H1 (cell line): ENCODE measurements around the gene PTPN3. TPM values are rescaled to one million over a fixed set of nuclear protein-coding genes. Genes with fewer than 3 reads are reported as not detected.

Experiments used
- CTCF ChIA-PET: fragments of 300-600 bp; sonication (Branson Sonifier 250); formaldehyde crosslinking; loops from one replicate; lab custom pipeline; 2021; ENCODE audit not compliant: partially characterized antibody; lab: Charles Lee
- POLR2A ChIA-PET: fragments of 300-600 bp; sonication (Branson Sonifier 250); formaldehyde crosslinking; loops from one replicate; lab custom pipeline; 2021; ENCODE audit warnings: inconsistent platforms; ENCODE audit not compliant: partially characterized antibody; lab: Charles Lee
- DNase-seq, 2 experiments: peaks; one replicate each; pipeline versions ENCODE4 v3.0.0 to v3.0.0-alpha.2; 2010 to 2022; ENCODE audit warnings: low spot score in 2 of 2, low read depth in 1 of 2, mixed read lengths in 1 of 2
- FAIRE-seq: peaks from 2 replicates; lab custom pipeline; 2011; peaks lifted over from hg19 to GRCh38; lab: Jason Lieb, UNC
- H2AFZ ChIP-seq: 2 replicates; pipeline ENCODE4 v1.8.1; 2012; ENCODE audit warnings: low read length, inconsistent platforms
- H2AK5ac ChIP-seq: 2 replicates; pipeline ENCODE4 v1.6.1; 2013; ENCODE audit warnings: low read depth, low read length
- H2BK120ac ChIP-seq: replicated peaks from 2 replicates; pipeline ENCODE3; 2013; ENCODE audit warnings: low read depth, low read length, inconsistent platforms
- H2BK12ac ChIP-seq: 2 replicates; pipeline ENCODE4 v1.6.1; 2013; ENCODE audit warnings: low read depth, low read length
- H2BK15ac ChIP-seq: 2 replicates; pipeline ENCODE4 v1.6.1; 2013; ENCODE audit warnings: low read length
- H2BK20ac ChIP-seq: 2 replicates; pipeline ENCODE4 v1.6.1; 2013; ENCODE audit warnings: low read length
- H2BK5ac ChIP-seq: 2 replicates; pipeline ENCODE4 v1.6.1; 2013; ENCODE audit warnings: low read depth, low read length
- H3K14ac ChIP-seq: 2 replicates; pipeline ENCODE4 v1.6.1; 2013; ENCODE audit warnings: inconsistent platforms; ENCODE audit not compliant: insufficient read length
- H3K18ac ChIP-seq: 2 replicates; pipeline ENCODE4 v1.6.1; 2013; ENCODE audit warnings: low read length; ENCODE audit errors: extremely low read depth
- H3K23ac ChIP-seq: 2 replicates; pipeline ENCODE4 v1.6.1; 2013; ENCODE audit warnings: inconsistent platforms; ENCODE audit not compliant: insufficient read length
- H3K23me2 ChIP-seq: 2 replicates; pipeline ENCODE4 v1.6.1; 2013; ENCODE audit warnings: low read depth, low read length
- H3K27ac ChIP-seq: 2 replicates; pipeline ENCODE4 v1.6.1; 2011; ENCODE audit warnings: low read depth, low read length, inconsistent platforms
- H3K27me3 ChIP-seq, 4 experiments: replicated peaks in 1 of 4; 1 replicate in 1 of 4; 2 replicates in 3 of 4; pipeline versions ENCODE4 v1.6.1 to v1.8.1; 2011 to 2013; ENCODE audit warnings: low read length in 3 of 4, mild to moderate bottlenecking in 3 of 4, inconsistent platforms in 2 of 4, mixed read lengths in 2 of 4, moderate library complexity in 1 of 4; ENCODE audit not compliant: control insufficient read depth in 3 of 4, insufficient read depth in 3 of 4; ENCODE audit errors: extremely low read depth in 1 of 4
- H3K36me3 ChIP-seq, 4 experiments: 2 replicates each; pipeline versions ENCODE4 v1.6.1 to v1.8.1; 2011 to 2013; ENCODE audit warnings: mild to moderate bottlenecking in 4 of 4, low read length in 3 of 4, moderate library complexity in 2 of 4, control low read depth in 1 of 4, inconsistent platforms in 1 of 4; ENCODE audit not compliant: insufficient read depth in 4 of 4, control insufficient read depth in 2 of 4
- H3K4ac ChIP-seq: replicated peaks from 2 replicates; pipeline ENCODE3; 2013; ENCODE audit warnings: low read length, low read depth, mixed read lengths, inconsistent platforms; ENCODE audit not compliant: insufficient read length
- H3K4me1 ChIP-seq, 4 experiments: replicated peaks in 1 of 4; 1 replicate in 1 of 4; 2 replicates in 3 of 4; pipeline versions ENCODE4 v1.6.1 to v1.8.1; 2011 to 2013; ENCODE audit warnings: low read length in 3 of 4, inconsistent platforms in 2 of 4, mixed read lengths in 1 of 4; ENCODE audit not compliant: insufficient read depth in 4 of 4, control insufficient read depth in 3 of 4
- H3K4me2 ChIP-seq, 2 experiments: 2 replicates each; pipeline versions ENCODE4 v1.6.1 to v1.8.1; 2011 to 2013; ENCODE audit warnings: low read depth in 2 of 2, low read length in 2 of 2, control low read depth in 1 of 2, inconsistent platforms in 1 of 2, mild to moderate bottlenecking in 1 of 2; ENCODE audit not compliant: insufficient read depth in 1 of 2
- H3K4me3 ChIP-seq, 4 experiments: fragments of 200-600, 300-600 bp in 1 of 4; sonication (generic), shearing (Covaris generic), sonication (Bioruptor Twin) in 1 of 4; 2 replicates each; pipeline versions ENCODE4 v1.5.1 to v1.8.1; 2011 to 2016; ENCODE audit warnings: low read length in 4 of 4, low read depth in 3 of 4, control low read depth in 2 of 4, inconsistent platforms in 2 of 4, mild to moderate bottlenecking in 2 of 4, mixed read lengths in 1 of 4, moderate library complexity in 1 of 4; ENCODE audit not compliant: insufficient read depth in 2 of 4; ENCODE audit errors: extremely low read depth in 1 of 4
- H3K56ac ChIP-seq: replicated peaks from 2 replicates; pipeline ENCODE3; 2013; ENCODE audit warnings: low read depth, mild to moderate bottlenecking, mixed read lengths, low read length, inconsistent platforms; ENCODE audit not compliant: insufficient read length
- H3K79me1 ChIP-seq: 2 replicates; pipeline ENCODE4 v1.6.1; 2013; ENCODE audit warnings: low read depth, low read length, control low read depth
- H3K79me2 ChIP-seq, 2 experiments: 2 replicates each; pipeline versions ENCODE4 v1.6.1 to v1.8.1; 2012 to 2013; ENCODE audit warnings: low read length in 2 of 2, mild to moderate bottlenecking in 2 of 2, inconsistent platforms in 1 of 2; ENCODE audit not compliant: insufficient read depth in 2 of 2, control insufficient read depth in 1 of 2
- H3K9ac ChIP-seq, 4 experiments: replicated peaks in 1 of 4; 1 replicate in 1 of 4; 2 replicates in 3 of 4; pipeline versions ENCODE4 v1.6.1 to v1.8.1; 2011 to 2013; ENCODE audit warnings: low read depth in 3 of 4, low read length in 3 of 4, control low read depth in 2 of 4, mild to moderate bottlenecking in 2 of 4, moderate library complexity in 2 of 4, inconsistent platforms in 1 of 4; ENCODE audit errors: extremely low read depth in 1 of 4
- H3K9me3 ChIP-seq, 2 experiments: 2 replicates each; pipeline versions ENCODE4 v1.6.1 to v1.8.1; 2012 to 2013; ENCODE audit warnings: mild to moderate bottlenecking in 2 of 2, moderate library complexity in 2 of 2, control low read depth in 1 of 2, inconsistent platforms in 1 of 2, low read depth in 1 of 2, low read length in 1 of 2, mixed read lengths in 1 of 2; ENCODE audit not compliant: insufficient read depth in 2 of 2
- H4K20me1 ChIP-seq, 2 experiments: replicated peaks in 1 of 2; 2 replicates each; pipeline versions ENCODE3 to v1.8.1; 2011 to 2013; ENCODE audit warnings: inconsistent platforms in 2 of 2, low read length in 2 of 2, mild to moderate bottlenecking in 1 of 2; ENCODE audit not compliant: insufficient read depth in 2 of 2, control insufficient read depth in 1 of 2
- H4K5ac ChIP-seq: 2 replicates; pipeline ENCODE4 v1.6.1; 2013; ENCODE audit warnings: low read length, low read depth, mixed read lengths, inconsistent platforms; ENCODE audit not compliant: insufficient read length
- H4K8ac ChIP-seq: 2 replicates; pipeline ENCODE4 v1.8.0; 2013; ENCODE audit warnings: mild to moderate bottlenecking, moderate library complexity, low read length, inconsistent platforms; ENCODE audit not compliant: insufficient read depth; ENCODE audit errors: extremely low read depth
- H4K91ac ChIP-seq: replicated peaks from 2 replicates; pipeline ENCODE3; 2013; ENCODE audit warnings: low read length, mixed read lengths, inconsistent platforms; ENCODE audit not compliant: insufficient read length
- CHD1 ChIP-seq: IDR thresholded peaks from 2 replicates; pipeline ENCODE4 v1.6.1; 2012; ENCODE audit warnings: low read depth, low read length, improper control_type of control experiment
- CREB1 ChIP-seq: IDR thresholded peaks from 2 replicates; pipeline ENCODE4 v1.6.1; 2012; ENCODE audit warnings: inconsistent platforms
- CTBP2 ChIP-seq: IDR thresholded peaks from 2 replicates; pipeline ENCODE4 v1.7.0; 2011; ENCODE audit warnings: borderline replicate concordance, mild to moderate bottlenecking, moderate library complexity, mixed read lengths, low read length; ENCODE audit not compliant: insufficient read depth, insufficient read length
- FOSL1 ChIP-seq: IDR thresholded peaks from 2 replicates; pipeline ENCODE4 v1.6.1; 2011; ENCODE audit warnings: mild to moderate bottlenecking, low read depth, low read length, moderate library complexity; ENCODE audit not compliant: insufficient read depth
- GTF2F1 ChIP-seq: IDR thresholded peaks from 2 replicates; pipeline ENCODE4 v1.6.1; 2012; ENCODE audit warnings: low read depth, low read length, improper control_type of control experiment, borderline replicate concordance
- JUN ChIP-seq: IDR thresholded peaks from 2 replicates; pipeline ENCODE4 v1.6.1; 2011; ENCODE audit warnings: low read depth, mild to moderate bottlenecking, improper control_type of control experiment, low read length
- POLR2A ChIP-seq, 2 experiments: IDR thresholded peaks; 1 replicate in 1 of 2; 2 replicates in 1 of 2; pipeline ENCODE4 v1.6.1; 2011; ENCODE audit warnings: low read depth in 2 of 2, low read length in 2 of 2, mild to moderate bottlenecking in 2 of 2; ENCODE audit errors: control extremely low read depth in 1 of 2
- POLR2AphosphoS5 ChIP-seq: IDR thresholded peaks from 2 replicates; pipeline ENCODE4 v1.6.1; 2011; ENCODE audit warnings: low read depth, low read length
- POU5F1 ChIP-seq: IDR thresholded peaks from 2 replicates; pipeline ENCODE4 v1.6.1; 2011; ENCODE audit warnings: low read depth, mild to moderate bottlenecking, low read length, moderate library complexity
- RAD21 ChIP-seq, 2 experiments: IDR thresholded peaks in 1 of 2; conservative IDR thresholded peaks in 1 of 2; 2 replicates each; pipeline ENCODE4 v1.6.1; 2011; ENCODE audit warnings: low read depth in 2 of 2, low read length in 2 of 2, improper control_type of control experiment in 1 of 2, inconsistent platforms in 1 of 2, mild to moderate bottlenecking in 1 of 2, moderate library complexity in 1 of 2
- SP2 ChIP-seq: IDR thresholded peaks from 2 replicates; pipeline ENCODE4 v1.6.1; 2012; ENCODE audit warnings: mild to moderate bottlenecking, low read length, inconsistent platforms
- TEAD4 ChIP-seq: IDR thresholded peaks from 2 replicates; pipeline ENCODE4 v1.6.1; 2012; ENCODE audit warnings: low read depth, low read length, inconsistent platforms, mixed read lengths
- WGBS, 2 experiments: shearing (Covaris generic) in 1 of 2; methylation state at CpG; one replicate each; pipeline versions ENCODE4 v1.1.6 to v1.1.7; 2013 to 2015; ENCODE audit warnings: low lambda C conversion rate in 2 of 2, mixed read lengths in 2 of 2, inconsistent platforms in 1 of 2, low coverage in 1 of 2, missing lambda C conversion rate in 1 of 2; ENCODE audit not compliant: insufficient replicate concordance in 2 of 2, insufficient coverage in 1 of 2, insufficient read length in 1 of 2; ENCODE audit errors: extremely low coverage in 1 of 2, missing lambda C conversion rate in 1 of 2; 5-methylcytosine and 5-hydroxymethylcytosine counted together
- polyA plus RNA-seq, 7 experiments: library from polyadenylated mRNA; depleted of rRNA in 3 of 7; stranded (reverse) in 5 of 7; unstranded in 2 of 7; fragments of >200 nt in 5 of 7; fragments of 200-250 nt in 2 of 7; gene quantifications; 1 replicate in 5 of 7; 2 replicates in 1 of 7; 4 replicates in 1 of 7; pipeline versions ENCODE4 v1.2.1 to v1.2.3, GENCODE V29; 2011 to 2013; ENCODE audit warnings: missing spikeins in 2 of 7, mixed read lengths in 2 of 7
- total RNA-seq: library from RNA; stranded (reverse); fragmentation: NEBNext Ultra II Directional; extraction: Animal tissue kit (Norgen Biotek cat#: 25700); gene quantifications from 2 replicates; pipeline ENCODE4 v1.2.1, GENCODE V29; 2021
- TF ChIP-seq, protein P1 (sequence below): IDR thresholded peaks from 2 replicates; pipeline ENCODE4 v1.6.1; 2012; ENCODE audit warnings: inconsistent platforms

PTPN3 gene
- total and polyA plus RNA-seq, 2 of the 8 experiments (the other 6 are each of a cell fraction or from before 2014, with no cell fraction given): 2.9 to 3.7 TPM

DNA sequence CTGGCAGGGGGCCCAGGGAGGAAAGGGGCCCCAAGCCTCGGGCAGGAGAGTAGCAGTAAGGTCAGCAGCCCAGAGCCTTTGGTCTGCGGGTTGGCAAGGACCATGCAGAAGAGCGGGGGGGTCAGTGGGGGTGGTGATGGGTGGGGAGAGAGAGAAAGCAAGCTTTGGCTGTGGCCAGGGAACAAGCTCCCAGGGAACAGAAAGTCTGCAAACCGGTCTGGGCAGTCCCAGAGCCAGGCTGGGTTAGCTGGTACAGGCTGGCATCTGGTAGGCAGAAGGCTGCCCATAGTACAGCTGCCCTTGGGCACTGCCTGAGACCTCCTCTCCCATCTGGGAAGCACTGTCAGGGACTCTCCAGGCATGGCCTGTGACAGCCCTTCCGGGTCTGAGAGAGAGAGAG, 166.8 kb downstream of the PTPN3 start:
- CTCF ChIA-PET: interaction anchor here (1.3 to 4.3 kb wide), 5 partner anchors 13 to 83 kb away, joined by 3 to 21 read pairs (median 9); no protein-coding TSS in a partner anchor
- H3K9me3 ChIP-seq: no peaks in the 10 kb centered on the region
- H3K23ac ChIP-seq: no peak overlapping the region
- H3K79me1 ChIP-seq: no peaks in the 10 kb centered on the region
- no peak overlapping the region for H3K9ac ChIP-seq
- no peak overlapping the region for H2BK20ac ChIP-seq
- no peak overlapping the region for H2BK12ac ChIP-seq
- H3K23me2 ChIP-seq: no peaks in the 10 kb centered on the region
- no peak overlapping the region for H4K5ac ChIP-seq
- WGBS, 2 experiments: 70% methylated on average over 4 of the region's 5 CpGs; no CpG with 5 or more reads in 1 of the 2 experiments
- no peak overlapping the region for H2AK5ac ChIP-seq
- FAIRE-seq (no peak), DNase-seq (no peak)
- no peak overlapping the region for H4K91ac ChIP-seq
- peaks cover 0 to 4% (median 0%) of the 10 kb centered on the region in 4 experiments; a peak in 2 of 7 replicates for H3K4me1 ChIP-seq
- H4K20me1 ChIP-seq: no peaks in the 10 kb centered on the region
- no peak overlapping the region for H3K56ac ChIP-seq
- H2BK5ac ChIP-seq: no peak overlapping the region
- H3K18ac ChIP-seq: no peak overlapping the region
- H4K8ac ChIP-seq: no peak overlapping the region
- no peaks in the 10 kb centered on the region for H3K36me3 ChIP-seq
- no peak overlapping the region for H3K14ac ChIP-seq
- no peak overlapping the region for H2BK120ac ChIP-seq
- H3K4me2 ChIP-seq: no peak overlapping the region
- H2BK15ac ChIP-seq: no peak overlapping the region
- no peak overlapping the region for H3K4ac ChIP-seq
- no peak for TF ChIP-seq CHD1
- no peak for TF ChIP-seq CTBP2
- TF ChIP-seq POU5F1: no peak
- TF ChIP-seq GTF2F1: no peak
- TF ChIP-seq RAD21 (IDR thresholded peaks at IDR 0.05 in 1 of 2, conservative IDR thresholded peaks at IDR 0.05 in 1 of 2; ENCODE audit: low read depth in 2 of 2, low read length in 2 of 2): no peak
- TF ChIP-seq, protein P1, sequence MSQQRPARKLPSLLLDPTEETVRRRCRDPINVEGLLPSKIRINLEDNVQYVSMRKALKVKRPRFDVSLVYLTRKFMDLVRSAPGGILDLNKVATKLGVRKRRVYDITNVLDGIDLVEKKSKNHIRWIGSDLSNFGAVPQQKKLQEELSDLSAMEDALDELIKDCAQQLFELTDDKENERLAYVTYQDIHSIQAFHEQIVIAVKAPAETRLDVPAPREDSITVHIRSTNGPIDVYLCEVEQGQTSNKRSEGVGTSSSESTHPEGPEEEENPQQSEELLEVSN: no peak
- TF ChIP-seq SP2: no peak
- TF ChIP-seq FOSL1: no peak
- no peak for TF ChIP-seq JUN
- no peak for TF ChIP-seq POLR2AphosphoS5
- TF ChIP-seq CREB1: no peak
- no peak for TF ChIP-seq POLR2A (IDR thresholded peaks at IDR 0.05; ENCODE audit: control extremely low read depth in 1 of 2, low read depth in 2 of 2, low read length in 2 of 2)
- no peak for TF ChIP-seq TEAD4
- no peak overlapping the region for H3K4me3 ChIP-seq
- H3K27me3 ChIP-seq: no peaks in the 10 kb centered on the region
- POLR2A ChIA-PET: interaction anchor here (0.6 to 1.4 kb wide), 3 partner anchors 13 to 217 kb away, joined by 3 to 4 read pairs (median 3); no protein-coding TSS in a partner anchor
- H2AFZ ChIP-seq: no peak overlapping the region
- H3K79me2 ChIP-seq: no peaks in the 10 kb centered on the region
- H3K27ac ChIP-seq: no peak overlapping the region
